Measurements from ENCODE around the gene KRT86. TPM values are rescaled to one million over a fixed set of nuclear protein-coding genes. Genes with fewer than 3 reads are reported as not detected.

Gene KRT86
- total and polyA plus RNA-seq, 8 donors = 0.07 to 1.7 (median 0.24) TPM; not detected in 1

GRCh38 chr12:52266514-52266913 is 7.9 kb upstream of the KRT86 start:
- Histone ChIP-seq H3K4me1 (no peaks in the 10 kb centered on the region), H3K36me3 (no peaks in the 10 kb centered on the region), H3K27ac (no peak overlapping the region), H3K9me3 (no peaks in the 10 kb centered on the region), H3K27me3 (peaks cover 0 to 33% of the 10 kb centered on the region in 2 donors), H3K4me3 (no peak overlapping the region)
- no peak for TF ChIP-seq CTCF (IDR thresholded peaks at IDR 0.05)
- no peak for DNase-seq
- intact Hi-C loops (cut with DNase I) = no loop called here
- ATAC-seq = no peak

- no peak overlapping the region for H3K4me3 ChIP-seq
Observed at GRCh38 chr12:52267266-52267665, 7.2 kb upstream of the KRT86 start.

GRCh38 chr12:52267699-52268098 is 6.7 kb upstream of the KRT86 start:
- intact Hi-C loops (cut with DNase I) = no loop called here
- Histone ChIP-seq H3K4me3 (no peak overlapping the region), H3K9me3 (no peaks in the 10 kb centered on the region), H3K27me3 (peaks cover 0 to 23% of the 10 kb centered on the region in 2 donors), H3K4me1 (no peaks in the 10 kb centered on the region), H3K27ac (no peak overlapping the region), H3K36me3 (no peaks in the 10 kb centered on the region)
- no peak for TF ChIP-seq CTCF (IDR thresholded peaks at IDR 0.05)
- DNase-seq (no peak), ATAC-seq (no peak)

More at GRCh38 chr12:52267266-52267665, 7.2 kb upstream of the KRT86 start:
- intact Hi-C loops (cut with DNase I) = no loop called here
- ATAC-seq = no peak
- DNase-seq = no peak
- no peaks in the 10 kb centered on the region for H3K9me3 ChIP-seq
- TF ChIP-seq CTCF (IDR thresholded peaks at IDR 0.05) = no peak
- no peaks in the 10 kb centered on the region for H3K36me3 ChIP-seq
- peaks cover 0 to 25% of the 10 kb centered on the region in 2 donors for H3K27me3 ChIP-seq
- H3K27ac ChIP-seq = no peak overlapping the region
- no peaks in the 10 kb centered on the region for H3K4me1 ChIP-seq

GRCh38 chr12:52268212-52268611 is 6.2 kb upstream of the KRT86 start:
- DNase-seq = no peak
- Histone ChIP-seq H3K4me3 (no peak overlapping the region), H3K36me3 (no peaks in the 10 kb centered on the region), H3K9me3 (no peaks in the 10 kb centered on the region), H3K27me3 (peaks cover 0 to 19% of the 10 kb centered on the region in 2 donors), H3K27ac (no peak overlapping the region), H3K4me1 (no peaks in the 10 kb centered on the region)
- ATAC-seq = no peak
- no peak for TF ChIP-seq CTCF (IDR thresholded peaks at IDR 0.05)
- intact Hi-C loops (cut with DNase I) = no loop called here

- no peak for TF ChIP-seq CTCF (IDR thresholded peaks at IDR 0.05)
- H3K4me1 ChIP-seq = no peaks in the 10 kb centered on the region
- ATAC-seq = no peak
Observed at GRCh38 chr12:52270541-52271070, 3.8 kb upstream of the KRT86 start.

More at GRCh38 chr12:52270541-52271070, 3.8 kb upstream of the KRT86 start:
- no peaks in the 10 kb centered on the region for H3K36me3 ChIP-seq
- H3K4me3 ChIP-seq = no peak overlapping the region
- intact Hi-C loops (cut with DNase I) = no loop called here
- H3K27me3 ChIP-seq = peaks cover 0 to 22% of the 10 kb centered on the region in 2 donors
- DNase-seq = no peak
- no peak overlapping the region for H3K27ac ChIP-seq
- no peaks in the 10 kb centered on the region for H3K9me3 ChIP-seq

Data from left lung (tissue), 10 donors.